Measurements from ENCODE around the gene CD3D. TPM values are rescaled to one million over a fixed set of nuclear protein-coding genes. Genes with fewer than 3 reads are reported as not detected.

CD3D gene
- total RNA-seq, 2 donors from 2014 or later, result 0.55 to 4.4 TPM

DNA sequence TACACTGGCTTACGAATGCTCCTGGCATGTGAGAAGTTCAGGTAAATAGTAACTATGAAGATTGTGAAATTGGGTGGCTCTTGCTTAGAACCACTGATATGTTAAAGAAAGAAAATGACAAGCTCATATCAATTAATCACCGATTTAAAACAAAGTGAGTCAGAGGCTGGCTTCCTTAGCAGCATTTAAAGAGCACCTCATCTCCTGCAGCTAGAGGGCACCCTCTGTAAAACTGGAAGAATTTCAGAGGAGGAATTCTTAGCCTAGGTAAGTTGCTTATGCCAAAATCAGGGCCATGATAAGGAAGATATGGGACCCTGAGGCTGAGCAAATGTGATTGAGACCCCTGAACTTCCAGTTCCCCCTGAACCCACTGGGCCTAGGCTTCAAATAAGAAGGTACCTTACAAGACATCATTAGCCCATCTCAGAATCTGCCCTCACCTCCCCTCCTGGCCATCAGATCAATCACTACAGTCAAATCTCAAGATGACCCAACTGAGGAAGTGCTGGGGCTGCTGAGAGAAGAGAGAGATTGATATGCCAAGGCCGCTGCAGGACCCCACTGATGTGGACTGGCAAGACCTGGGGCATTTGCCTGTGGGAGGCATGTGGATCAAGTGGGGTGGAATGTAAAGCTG lies 46.6 kb downstream of the CD3D start:
- Histone ChIP-seq H3K4me3 (no peak overlapping the region), H3K4me1 (replicated peaks) (no peaks in the 10 kb centered on the region), H3K27me3 (replicated peaks; ENCODE audit: insufficient read depth) (no peaks in the 10 kb centered on the region), H3K36me3 (no peaks in the 10 kb centered on the region), H3K9me3 (no peaks in the 10 kb centered on the region), H3K27ac (no peak overlapping the region)
- intact Hi-C loops (cut with DNase I), result no loop called here
- TF ChIP-seq CTCF (IDR thresholded peaks at IDR 0.05) (peak; percentile 21 to 61 (median 54)), POLR2AphosphoS5 (IDR thresholded peaks at IDR 0.05) (no peak), POLR2A (IDR thresholded peaks at IDR 0.05) (no peak)
- WGBS, result 60% methylated on average over 3 of the region's 3 CpGs
- peak; percentile 28 for DNase-seq (ENCODE audit: low spot score)

GRCh38 chr11:118295199-118295598 lies 47.3 kb downstream of the CD3D start:
- Histone ChIP-seq H3K4me1 (replicated peaks) (no peaks in the 10 kb centered on the region), H3K36me3 (no peaks in the 10 kb centered on the region), H3K27ac (no peak overlapping the region), H3K9me3 (no peaks in the 10 kb centered on the region), H3K27me3 (replicated peaks; ENCODE audit: insufficient read depth) (no peaks in the 10 kb centered on the region), H3K4me3 (no peak overlapping the region)
- TF ChIP-seq CTCF (IDR thresholded peaks at IDR 0.05), result no peak
- no peak for TF ChIP-seq POLR2A (IDR thresholded peaks at IDR 0.05)
- TF ChIP-seq POLR2AphosphoS5 (IDR thresholded peaks at IDR 0.05), result no peak
- intact Hi-C loops (cut with DNase I), result no loop called here
- DNase-seq (ENCODE audit: low spot score), result no peak
- 82% methylated on average over 5 of the region's 5 CpGs for WGBS

GRCh38 chr11:118294053-118294452 lies 48.5 kb downstream of the CD3D start:
- Histone ChIP-seq H3K36me3 (no peaks in the 10 kb centered on the region), H3K9me3 (no peaks in the 10 kb centered on the region), H3K4me3 (no peak overlapping the region), H3K27me3 (replicated peaks; ENCODE audit: insufficient read depth) (no peaks in the 10 kb centered on the region), H3K27ac (no peak overlapping the region), H3K4me1 (replicated peaks) (no peaks in the 10 kb centered on the region)
- DNase-seq (ENCODE audit: low spot score), result no peak
- intact Hi-C loops (cut with DNase I), result no loop called here
- TF ChIP-seq CTCF (IDR thresholded peaks at IDR 0.05) (no peak), POLR2A (IDR thresholded peaks at IDR 0.05) (no peak)
- WGBS, result 87% methylated on average over 2 of the region's 2 CpGs

GRCh38 chr11:118291477-118292135 lies 50.9 kb downstream of the CD3D start:
- Histone ChIP-seq H3K36me3 (no peaks in the 10 kb centered on the region), H3K4me3 (no peak overlapping the region), H3K27ac (no peak overlapping the region), H3K27me3 (replicated peaks; ENCODE audit: insufficient read depth) (no peaks in the 10 kb centered on the region), H3K9me3 (no peaks in the 10 kb centered on the region), H3K4me1 (replicated peaks) (no peaks in the 10 kb centered on the region)
- WGBS, result 69% methylated on average over 9 of the region's 9 CpGs
- no peak for DNase-seq (ENCODE audit: low spot score)
- intact Hi-C loops (cut with DNase I), result no loop called here
- TF ChIP-seq CTCF (IDR thresholded peaks at IDR 0.05) (no peak), POLR2A (IDR thresholded peaks at IDR 0.05) (no peak), POLR2AphosphoS5 (IDR thresholded peaks at IDR 0.05) (no peak)

GRCh38 chr11:118290923-118291322 lies 51.6 kb downstream of the CD3D start:
- TF ChIP-seq CTCF (IDR thresholded peaks at IDR 0.05) (peak in 3 of 4 experiments; percentile 42 to 70 (median 68)), POLR2AphosphoS5 (IDR thresholded peaks at IDR 0.05) (peak; percentile 34), POLR2A (IDR thresholded peaks at IDR 0.05) (no peak)
- peak; percentile 52 for DNase-seq (ENCODE audit: low spot score)

More at GRCh38 chr11:118290923-118291322, 51.6 kb downstream of the CD3D start:
- H3K36me3 ChIP-seq, result no peaks in the 10 kb centered on the region
- no peak overlapping the region for H3K4me3 ChIP-seq
- H3K9me3 ChIP-seq, result no peaks in the 10 kb centered on the region
- intact Hi-C loops (cut with DNase I), result no loop called here
- WGBS, result 16% methylated on average over 9 of the region's 9 CpGs
- no peaks in the 10 kb centered on the region for H3K27me3 ChIP-seq (replicated peaks; ENCODE audit: insufficient read depth)
- H3K4me1 ChIP-seq (replicated peaks), result no peaks in the 10 kb centered on the region
- H3K27ac ChIP-seq, result no peak overlapping the region
